ENCODE data around the gene SLC8A1.

The SLC8A1 gene

GRCh38 chr2:40097691-40098385, 354.1 kb downstream of the SLC8A1 start:
- Histone ChIP-seq H2AFZ (ENCODE audit: low read depth, low read length) (no peak overlapping the region), H3K9me3 (ENCODE audit: insufficient read depth, low read length, severe bottlenecking) (no peaks in the 10 kb centered on the region), H3K27ac (ENCODE audit: low read length) (no peak overlapping the region), H3K4me2 (ENCODE audit: insufficient read depth, low read length) (no peak overlapping the region), H3K79me2 (ENCODE audit: insufficient read depth, low read length) (no peaks in the 10 kb centered on the region), H3K36me3 (ENCODE audit: insufficient read depth, low read length) (no peaks in the 10 kb centered on the region), H3K27me3 (ENCODE audit: insufficient read depth, low read length, poor library complexity) (no peaks in the 10 kb centered on the region), H3K4me1 (ENCODE audit: insufficient read depth, low read length) (peaks cover 55% of the 10 kb centered on the region), H4K20me1 (ENCODE audit: insufficient read depth, low read length) (no peaks in the 10 kb centered on the region), H3K9ac (ENCODE audit: low read depth, low read length) (no peak overlapping the region), H3K4me3 (ENCODE audit: low read depth in 1 of 2, low read length in 2 of 2) (no peak overlapping the region)
- TF ChIP-seq CTCF (IDR thresholded peaks at IDR 0.05; ENCODE audit: borderline replicate concordance, extremely low read depth, low read length, poor library complexity, severe bottlenecking) (no peak), EZH2 (IDR thresholded peaks at IDR 0.05; ENCODE audit: borderline replicate concordance, low read depth, low read length, severe bottlenecking) (no peak)
- ATAC-seq (ENCODE audit: insufficient read depth, low read depth) (no peak), DNase-seq (no peak)

GRCh38 chr2:40096360-40096759, 355.5 kb downstream of the SLC8A1 start:
- ATAC-seq (ENCODE audit: insufficient read depth, low read depth), result no peak
- H2AFZ ChIP-seq (ENCODE audit: low read depth, low read length), result no peak overlapping the region
- H3K4me2 ChIP-seq (ENCODE audit: insufficient read depth, low read length), result no peak overlapping the region
- no peaks in the 10 kb centered on the region for H4K20me1 ChIP-seq (ENCODE audit: insufficient read depth, low read length)
- no peaks in the 10 kb centered on the region for H3K9me3 ChIP-seq (ENCODE audit: insufficient read depth, low read length, severe bottlenecking)
- no peak for TF ChIP-seq EZH2 (IDR thresholded peaks at IDR 0.05; ENCODE audit: borderline replicate concordance, low read depth, low read length, severe bottlenecking)
- no peak for TF ChIP-seq CTCF (IDR thresholded peaks at IDR 0.05; ENCODE audit: borderline replicate concordance, extremely low read depth, low read length, poor library complexity, severe bottlenecking)
- H3K79me2 ChIP-seq (ENCODE audit: insufficient read depth, low read length), result no peaks in the 10 kb centered on the region
- no peaks in the 10 kb centered on the region for H3K27me3 ChIP-seq (ENCODE audit: insufficient read depth, low read length, poor library complexity)
- no peak overlapping the region for H3K4me3 ChIP-seq (ENCODE audit: low read depth in 1 of 2, low read length in 2 of 2)
- no peak overlapping the region for H3K9ac ChIP-seq (ENCODE audit: low read depth, low read length)
- peaks cover 48% of the 10 kb centered on the region for H3K4me1 ChIP-seq (ENCODE audit: insufficient read depth, low read length)
- H3K36me3 ChIP-seq (ENCODE audit: insufficient read depth, low read length), result no peaks in the 10 kb centered on the region
- H3K27ac ChIP-seq (ENCODE audit: low read length), result no peak overlapping the region
- no peak for DNase-seq

- no peak overlapping the region for H3K9ac ChIP-seq (ENCODE audit: low read depth, low read length)
- H3K9me3 ChIP-seq (ENCODE audit: insufficient read depth, low read length, severe bottlenecking), result no peaks in the 10 kb centered on the region
- H3K4me2 ChIP-seq (ENCODE audit: insufficient read depth, low read length), result no peak overlapping the region
- no peaks in the 10 kb centered on the region for H4K20me1 ChIP-seq (ENCODE audit: insufficient read depth, low read length)
- H3K4me3 ChIP-seq (ENCODE audit: low read depth in 1 of 2, low read length in 2 of 2), result no peak overlapping the region
- H3K79me2 ChIP-seq (ENCODE audit: insufficient read depth, low read length), result no peaks in the 10 kb centered on the region
- no peak overlapping the region for H2AFZ ChIP-seq (ENCODE audit: low read depth, low read length)
- DNase-seq, result no peak
- H3K36me3 ChIP-seq (ENCODE audit: insufficient read depth, low read length), result no peaks in the 10 kb centered on the region
- peaks cover 35% of the 10 kb centered on the region for H3K4me1 ChIP-seq (ENCODE audit: insufficient read depth, low read length)
- no peak for ATAC-seq (ENCODE audit: insufficient read depth, low read depth)
- H3K27ac ChIP-seq (ENCODE audit: low read length), result no peak overlapping the region
- H3K27me3 ChIP-seq (ENCODE audit: insufficient read depth, low read length, poor library complexity), result no peaks in the 10 kb centered on the region
- no peak for TF ChIP-seq EZH2 (IDR thresholded peaks at IDR 0.05; ENCODE audit: borderline replicate concordance, low read depth, low read length, severe bottlenecking)
- no peak for TF ChIP-seq CTCF (IDR thresholded peaks at IDR 0.05; ENCODE audit: borderline replicate concordance, extremely low read depth, low read length, poor library complexity, severe bottlenecking)
Observed at GRCh38 chr2:40095000-40095399, 356.9 kb downstream of the SLC8A1 start.
